Endothelial cell of umbilical vein (primary cell): Measurements from ENCODE around the gene MPZL3.
A peak's percentile ranks its signal among the peaks of the same experiment; 100 is the strongest.

ENCODE experiments used
- EZH2 ChIP-seq: IDR thresholded peaks from 2 replicates; pipeline ENCODE4 v1.6.1; 2012; ENCODE audit warnings: borderline replicate concordance, low read depth, mild to moderate bottlenecking, moderate library complexity, low read length, inconsistent platforms; ENCODE audit not compliant: severe bottlenecking
- FOS ChIP-seq: IDR thresholded peaks from 2 replicates; pipeline ENCODE4 v1.6.1; 2011; ENCODE audit warnings: mild to moderate bottlenecking, low read length, moderate library complexity, borderline replicate concordance; ENCODE audit not compliant: insufficient read depth
- MYC ChIP-seq: IDR thresholded peaks from one replicate; pipeline ENCODE4 v1.6.1; 2011; ENCODE audit warnings: mild to moderate bottlenecking, low read depth, low read length
- POLR2A ChIP-seq: IDR thresholded peaks from 2 replicates; pipeline ENCODE4 v1.6.1; 2012; ENCODE audit warnings: low read depth, mild to moderate bottlenecking, control low read depth, low read length
- POLR2AphosphoS5 ChIP-seq: IDR thresholded peaks from 2 replicates; pipeline ENCODE4 v1.6.1; 2012; ENCODE audit warnings: low read depth, mild to moderate bottlenecking, control low read depth, low read length, moderate library complexity; ENCODE audit not compliant: insufficient read depth
- TF ChIP-seq, protein P1 (sequence below), 2 donors: IDR thresholded peaks; 1 replicate in 1 of 2; 2 replicates in 1 of 2; pipeline ENCODE4 v1.5.1; 2011; ENCODE audit warnings: low read length in 2 of 2, mild to moderate bottlenecking in 2 of 2, moderate library complexity in 2 of 2, control low read depth in 1 of 2, inconsistent platforms in 1 of 2, low read depth in 1 of 2; ENCODE audit not compliant: insufficient read depth in 1 of 2; ENCODE audit errors: extremely low read depth in 1 of 2

DNA sequence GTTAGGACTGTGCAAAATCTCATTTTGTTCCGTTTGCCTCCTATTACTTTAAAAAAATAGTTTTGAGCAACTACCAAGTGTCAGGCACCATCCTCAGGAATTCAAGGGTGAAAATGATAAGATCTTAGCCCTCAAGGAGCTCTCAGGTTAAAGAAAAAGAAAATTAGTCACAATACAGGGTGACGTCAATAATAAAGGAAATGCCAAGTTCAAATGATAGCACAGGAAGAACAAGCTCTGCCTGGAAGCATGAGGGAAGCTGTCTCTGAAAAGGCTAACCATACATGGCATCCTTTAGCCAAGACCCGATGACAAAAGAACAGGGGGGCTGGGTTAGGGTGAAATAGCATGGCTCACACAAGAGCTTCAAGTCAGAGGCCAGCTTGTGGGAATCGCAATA, 23.0 kb upstream of the MPZL3 start:
- TF ChIP-seq POLR2A (no peak), POLR2AphosphoS5 (peak; percentile 57), FOS (peak; percentile 72), EZH2 (no peak), MYC (no peak)
- TF ChIP-seq, protein P1, sequence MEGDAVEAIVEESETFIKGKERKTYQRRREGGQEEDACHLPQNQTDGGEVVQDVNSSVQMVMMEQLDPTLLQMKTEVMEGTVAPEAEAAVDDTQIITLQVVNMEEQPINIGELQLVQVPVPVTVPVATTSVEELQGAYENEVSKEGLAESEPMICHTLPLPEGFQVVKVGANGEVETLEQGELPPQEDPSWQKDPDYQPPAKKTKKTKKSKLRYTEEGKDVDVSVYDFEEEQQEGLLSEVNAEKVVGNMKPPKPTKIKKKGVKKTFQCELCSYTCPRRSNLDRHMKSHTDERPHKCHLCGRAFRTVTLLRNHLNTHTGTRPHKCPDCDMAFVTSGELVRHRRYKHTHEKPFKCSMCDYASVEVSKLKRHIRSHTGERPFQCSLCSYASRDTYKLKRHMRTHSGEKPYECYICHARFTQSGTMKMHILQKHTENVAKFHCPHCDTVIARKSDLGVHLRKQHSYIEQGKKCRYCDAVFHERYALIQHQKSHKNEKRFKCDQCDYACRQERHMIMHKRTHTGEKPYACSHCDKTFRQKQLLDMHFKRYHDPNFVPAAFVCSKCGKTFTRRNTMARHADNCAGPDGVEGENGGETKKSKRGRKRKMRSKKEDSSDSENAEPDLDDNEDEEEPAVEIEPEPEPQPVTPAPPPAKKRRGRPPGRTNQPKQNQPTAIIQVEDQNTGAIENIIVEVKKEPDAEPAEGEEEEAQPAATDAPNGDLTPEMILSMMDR (IDR thresholded peaks at IDR 0.05; ENCODE audit: extremely low read depth in 1 of 2, insufficient read depth in 1 of 2, low read depth in 1 of 2, low read length in 2 of 2), result no peak
